PC-9 (cell line): ENCODE results near the gene GP1BB. TPM values are rescaled to one million over a fixed set of nuclear protein-coding genes. Genes with fewer than 3 reads are reported as not detected.

Experiments used
- BruUV-seq: library from RNA; stranded (reverse); fragments of 400-500 nt; replicated peaks from 2 replicates; lab custom pipeline; 2021; lab: Mats Ljungman, UMichigan
- CTCF ChIA-PET: fragments of 300-600 bp; sonication (Branson Sonifier 250); formaldehyde crosslinking; loops from one replicate; lab custom pipeline; 2022; ENCODE audit warnings: antibody characterized with exemption; lab: Charles Lee
- POLR2A ChIA-PET: fragments of 300-600 bp; sonication (Branson Sonifier 250); formaldehyde crosslinking; loops from one replicate; lab custom pipeline; 2022; ENCODE audit warnings: antibody characterized with exemption; ENCODE audit not compliant: unreplicated experiment; lab: Charles Lee
- DNase-seq, 2 experiments: peaks; one replicate each; pipeline versions ENCODE4 v3.0.0 to v3.0.0-alpha.2; 2015 to 2022; ENCODE audit warnings: mixed read lengths in 1 of 2
- H2AFZ ChIP-seq: fragments of 200-600 bp; sonication (generic); 2 replicates; pipeline ENCODE4 v1.8.1; 2017; ENCODE audit warnings: antibody characterized with exemption
- H3F3A ChIP-seq: fragments of 200-600 bp; sonication (generic); 2 replicates; pipeline ENCODE4 v1.8.1; 2017; ENCODE audit warnings: antibody characterized with exemption, mild to moderate bottlenecking, low read depth; ENCODE audit not compliant: insufficient read depth
- H3K27ac ChIP-seq: fragments of 200-600 bp; sonication (generic); 2 replicates; pipeline ENCODE4 v1.6.1; 2016; ENCODE audit warnings: mixed run types
- H3K27me3 ChIP-seq: fragments of 200-600 bp; sonication (generic); 2 replicates; pipeline ENCODE4 v1.6.1; 2016; ENCODE audit warnings: low read depth, mixed run types; ENCODE audit not compliant: insufficient read depth
- H3K36me3 ChIP-seq: fragments of 200-600 bp; sonication (generic); 2 replicates; pipeline ENCODE4 v1.6.1; 2016; ENCODE audit warnings: low read depth, mixed run types
- H3K4me1 ChIP-seq: fragments of 200-600 bp; sonication (generic); replicated peaks from 2 replicates; pipeline ENCODE4 v1.6.1; 2016; ENCODE audit warnings: mixed run types; ENCODE audit not compliant: insufficient read depth
- H3K4me2 ChIP-seq: fragments of 200-600 bp; sonication (generic); 2 replicates; pipeline ENCODE4 v1.6.1; 2017; ENCODE audit warnings: mixed run types
- H3K4me3 ChIP-seq: fragments of 200-600 bp; sonication (generic); 2 replicates; pipeline ENCODE4 v1.6.1; 2016; ENCODE audit warnings: mixed run types
- H3K79me2 ChIP-seq: fragments of 200-600 bp; sonication (generic); 2 replicates; pipeline ENCODE4 v1.6.1; 2017; ENCODE audit warnings: low read depth, mixed run types
- H3K9me2 ChIP-seq: fragments of 200-600 bp; sonication (generic); 2 replicates; pipeline ENCODE4 v1.8.1; 2017; ENCODE audit warnings: mild to moderate bottlenecking; ENCODE audit not compliant: insufficient read depth
- H3K9me3 ChIP-seq: fragments of 200-600 bp; sonication (generic); 2 replicates; pipeline ENCODE4 v1.8.1; 2016; ENCODE audit warnings: low read depth; ENCODE audit not compliant: insufficient read depth
- H4K20me1 ChIP-seq: fragments of 200-600 bp; sonication (generic); 2 replicates; pipeline ENCODE4 v1.8.1; 2017; ENCODE audit not compliant: insufficient read depth
- CTCF ChIP-seq: fragments of 200-600 bp; sonication (generic); conservative IDR thresholded peaks from 2 replicates; pipeline ENCODE4 v1.6.1; 2017; ENCODE audit warnings: mixed run types, antibody characterized with exemption, mild to moderate bottlenecking, moderate library complexity
- EZH2 ChIP-seq: fragments of 200-600 bp; sonication (generic); IDR thresholded peaks from 2 replicates; pipeline ENCODE4 v1.8.0; 2017; ENCODE audit warnings: antibody characterized with exemption, low read depth
- intact Hi-C: fragments of 100-400 bp; cut with micrococcal nuclease; formaldehyde crosslinking; loops from one replicate; pipeline ENCODE4 v1.10.0; 2022; ENCODE audit not compliant: unreplicated experiment
- total RNA-seq: library from RNA; stranded (reverse); gene quantifications from 2 replicates; pipeline ENCODE4 v1.2.3, GENCODE V29; 2021

The GP1BB gene
- total RNA-seq, 1 experiment from 2014 or later, result 0.35 TPM

GRCh38 chr22:19755145-19755710 lies 31.9 kb downstream of the GP1BB start:
- Histone ChIP-seq H3K9me3 (no peaks in the 10 kb centered on the region), H3K79me2 (no peaks in the 10 kb centered on the region), H4K20me1 (no peaks in the 10 kb centered on the region), H3K4me1 (peaks cover 10% of the 10 kb centered on the region), H3K36me3 (no peaks in the 10 kb centered on the region), H3K4me2 (no peak overlapping the region), H3K4me3 (no peak overlapping the region), H3F3A (no peaks in the 10 kb centered on the region; the same call in 1 of the 2 replicates), H3K27me3 (peaks cover 14% of the 10 kb centered on the region), H2AFZ (no peak overlapping the region), H3K27ac (no peak overlapping the region), H3K9me2 (no peaks in the 10 kb centered on the region)
- DNase-seq, result no peak
- no peak for TF ChIP-seq EZH2
- no peak for TF ChIP-seq CTCF
- intact Hi-C loops, result no loop called here
- no TSS peak for BruUV-seq
- ChIA-PET CTCF (no interaction called here), POLR2A (no interaction called here)

- H3K36me3 ChIP-seq, result no peaks in the 10 kb centered on the region
- ChIA-PET CTCF (no interaction called here), POLR2A (no interaction called here)
- no peaks in the 10 kb centered on the region for H3K9me3 ChIP-seq
- no peak overlapping the region for H2AFZ ChIP-seq
- H3K27ac ChIP-seq, result no peak overlapping the region
- peaks cover 14% of the 10 kb centered on the region for H3K27me3 ChIP-seq
- H3K9me2 ChIP-seq, result no peaks in the 10 kb centered on the region
- H4K20me1 ChIP-seq, result no peaks in the 10 kb centered on the region
- intact Hi-C loops, result no loop called here
- H3F3A ChIP-seq, result no peaks in the 10 kb centered on the region; the same call in 1 of the 2 replicates
- TF ChIP-seq EZH2, result no peak
- TF ChIP-seq CTCF, result no peak
- no TSS peak for BruUV-seq
- no peak overlapping the region for H3K4me2 ChIP-seq
- H3K4me1 ChIP-seq, result peaks cover 9% of the 10 kb centered on the region
- no peaks in the 10 kb centered on the region for H3K79me2 ChIP-seq
- DNase-seq, result no peak
- H3K4me3 ChIP-seq, result no peak overlapping the region
These were observed 32.5 kb downstream of the GP1BB start for GRCh38 chr22:19755722-19756287.

- H2AFZ ChIP-seq, result no peak overlapping the region
- H3K27me3 ChIP-seq, result peaks cover 14% of the 10 kb centered on the region
- H3K9me3 ChIP-seq, result no peaks in the 10 kb centered on the region
- H3K4me2 ChIP-seq, result peak overlapping the region; percentile 50
- BruUV-seq, result no TSS peak
- intact Hi-C loops, result no loop called here
- no peaks in the 10 kb centered on the region for H4K20me1 ChIP-seq
- no peaks in the 10 kb centered on the region for H3K79me2 ChIP-seq
- H3K9me2 ChIP-seq, result no peaks in the 10 kb centered on the region
- peaks cover 1% of the 10 kb centered on the region; the same call in 1 of the 2 replicates for H3K4me1 ChIP-seq
- H3K4me3 ChIP-seq, result peak overlapping the region; percentile 26; the same call in 1 of the 2 replicates
- ChIA-PET CTCF (no interaction called here), POLR2A (no interaction called here)
- no peak overlapping the region for H3K27ac ChIP-seq
- peak in 1 of 2 experiments; percentile 50 for DNase-seq
- no peaks in the 10 kb centered on the region for H3F3A ChIP-seq
- TF ChIP-seq EZH2 (no peak), CTCF (peak; percentile 59)
- no peaks in the 10 kb centered on the region for H3K36me3 ChIP-seq
These were observed 33.2 kb downstream of the GP1BB start for GRCh38 chr22:19756288-19757128.
